ENCODE data around the gene DVL1. TPM values are rescaled to one million over a fixed set of nuclear protein-coding genes. Genes with fewer than 3 reads are reported as not detected.

The DVL1 gene
- total and polyA plus RNA-seq, 9 of the 15 experiments (the other 6 are each of a cell fraction or from before 2014, with no cell fraction given), result 0.62 to 135 (median 24.3) TPM

- TF ChIP-seq U2AF1 (optimal IDR thresholded peaks at IDR 0.05; ENCODE audit: low read depth, low read length), result peak; percentile 100
- TF ChIP-seq TAF1 (IDR thresholded peaks at IDR 0.05; ENCODE audit: control insufficient read depth, extremely low read depth, insufficient read depth, low read length, severe bottlenecking), result peak; percentile 86
- TF ChIP-seq RB1 (IDR thresholded peaks at IDR 0.05; ENCODE audit: low read depth), result peak; percentile 100
- peak; percentile 46 for TF ChIP-seq DACH1 (IDR thresholded peaks at IDR 0.05; ENCODE audit: partially characterized antibody)
- TF ChIP-seq ZNF407 (IDR thresholded peaks at IDR 0.05; ENCODE audit: low read depth), result no peak
- 0 out of 2 replicates have a peak, but pooled peaks have one; percentile 43 for TF ChIP-seq ZNF324 (CRISPR knock-in tag; IDR thresholded peaks at IDR 0.05)
- TF ChIP-seq PURB (CRISPR knock-in tag; IDR thresholded peaks at IDR 0.05; ENCODE audit: low read depth), result no peak
- TF ChIP-seq ZNF436 (CRISPR knock-in tag; IDR thresholded peaks at IDR 0.05), result no peak
- TF ChIP-seq CTCFL (IDR thresholded peaks at IDR 0.05; ENCODE audit: borderline replicate concordance, insufficient read depth, low read depth, low read length, poor library complexity, severe bottlenecking), result peak; percentile 92
- peak; percentile 99 for TF ChIP-seq GABPA (tag; conservative IDR thresholded peaks at IDR 0.05; ENCODE audit: low read depth)
- 0 out of 2 replicates have a peak, but pooled peaks have one; percentile 75 for TF ChIP-seq THRAP3 (IDR thresholded peaks at IDR 0.05; ENCODE audit: borderline replicate concordance)
- TF ChIP-seq NR0B1 (IDR thresholded peaks at IDR 0.05; ENCODE audit: partially characterized antibody), result no peak
- no peak for TF ChIP-seq CAMTA2 (CRISPR knock-in tag; conservative IDR thresholded peaks at IDR 0.05)
- TF ChIP-seq WHSC1 (IDR thresholded peaks at IDR 0.05; ENCODE audit: low read length), result no peak
- TF ChIP-seq ZNF785 (CRISPR knock-in tag; IDR thresholded peaks at IDR 0.05), result no peak
- TF ChIP-seq EGR1 (conservative IDR thresholded peaks at IDR 0.05), result peak; percentile 98
- no peak for TF ChIP-seq ZNF121 (CRISPR knock-in tag; conservative IDR thresholded peaks at IDR 0.05)
These were observed 25.9 kb upstream of the DVL1 start, which contains the start of gene AURKAIP1 (continued) for GRCh38 chr1:1374929-1375662.
